CD4-positive, CD25-positive, alpha-beta regulatory T cell (primary cell): ENCODE measurements around the gene TRIM29. TPM values are rescaled to one million over a fixed set of nuclear protein-coding genes. Genes with fewer than 3 reads are reported as not detected.

Experiments
- ATAC-seq, 2 donors: fragments of 150-1000 bp; cut with Tn5 transposase; one replicate each; pipeline ENCODE4 v1.10.0; 2021; ENCODE audit warnings: low read depth in 2 of 2, moderate number of reproducible peaks in 2 of 2, moderate library complexity in 1 of 2
- DNase-seq, 3 donors: peaks; one replicate each; pipeline versions ENCODE4 v3.0.0 to v3.0.0-alpha.2; 2012 to 2022; ENCODE audit warnings: mixed read lengths in 1 of 3
- H3K27ac ChIP-seq: one replicate; pipeline ENCODE4 v1.7.0; 2013; ENCODE audit warnings: mild to moderate bottlenecking, low read length; ENCODE audit not compliant: insufficient read depth, poor library complexity, severe bottlenecking
- H3K27me3 ChIP-seq: one replicate; pipeline ENCODE4 v1.7.0; 2013; ENCODE audit warnings: low read length; ENCODE audit not compliant: control insufficient read depth, insufficient read depth
- H3K36me3 ChIP-seq: one replicate; pipeline ENCODE4 v1.7.0; 2013; ENCODE audit warnings: mild to moderate bottlenecking, low read length, moderate library complexity; ENCODE audit not compliant: control insufficient read depth, insufficient read depth
- H3K4me1 ChIP-seq: 2 replicates; pipeline ENCODE4 v1.7.0; 2013; ENCODE audit warnings: mild to moderate bottlenecking, low read length; ENCODE audit not compliant: insufficient read depth, control insufficient read depth, poor library complexity, severe bottlenecking
- H3K4me3 ChIP-seq: one replicate; pipeline ENCODE4 v1.7.0; 2013; ENCODE audit warnings: low read depth, mild to moderate bottlenecking, low read length, moderate library complexity
- H3K9me3 ChIP-seq, 2 experiments: 1 replicate in 1 of 2; 2 replicates in 1 of 2; pipeline ENCODE4 v1.7.0; 2013; ENCODE audit warnings: low read length in 2 of 2, mild to moderate bottlenecking in 1 of 2, moderate library complexity in 1 of 2; ENCODE audit not compliant: control insufficient read depth in 2 of 2
- H3K27ac Mint-ChIP-seq, 3 donors: one replicate each; pipeline ENCODE4 v1.8.0; 2020 to 2022; ENCODE audit warnings: mild to moderate bottlenecking in 3 of 3, mixed read lengths in 3 of 3, moderate library complexity in 2 of 3
- H3K27me3 Mint-ChIP-seq: one replicate; pipeline ENCODE4 v1.8.0; 2022; ENCODE audit warnings: mild to moderate bottlenecking, mixed read lengths
- H3K36me3 Mint-ChIP-seq: one replicate; pipeline ENCODE4 v1.8.0; 2020; ENCODE audit warnings: mixed read lengths
- H3K4me1 Mint-ChIP-seq, 4 donors: one replicate each; pipeline ENCODE4 v1.8.0; 2020 to 2022; ENCODE audit warnings: mixed read lengths in 4 of 4, mild to moderate bottlenecking in 1 of 4
- H3K4me3 Mint-ChIP-seq, 4 donors: one replicate each; pipeline ENCODE4 v1.8.0; 2020 to 2022; ENCODE audit warnings: mild to moderate bottlenecking in 4 of 4, mixed read lengths in 4 of 4, moderate library complexity in 3 of 4
- H3K9me3 Mint-ChIP-seq, 7 donors: one replicate each; pipeline ENCODE4 v1.8.0; 2020 to 2022; ENCODE audit warnings: mixed read lengths in 7 of 7, mild to moderate bottlenecking in 3 of 7, moderate library complexity in 2 of 7
- polyA plus RNA-seq, 4 donors: library from polyadenylated mRNA; unstranded; fragments of 300-500 nt; fragmentation: Illumina TruSeq; gene quantifications; one replicate each; pipeline ENCODE4 v1.2.3, GENCODE V29; 2021
- total RNA-seq: library from RNA; stranded (reverse); gene quantifications from one replicate; pipeline ENCODE4 v1.2.3, GENCODE V29; 2022

TRIM29 gene
- total and polyA plus RNA-seq, 5 donors from 2014 or later: not detected

DNA sequence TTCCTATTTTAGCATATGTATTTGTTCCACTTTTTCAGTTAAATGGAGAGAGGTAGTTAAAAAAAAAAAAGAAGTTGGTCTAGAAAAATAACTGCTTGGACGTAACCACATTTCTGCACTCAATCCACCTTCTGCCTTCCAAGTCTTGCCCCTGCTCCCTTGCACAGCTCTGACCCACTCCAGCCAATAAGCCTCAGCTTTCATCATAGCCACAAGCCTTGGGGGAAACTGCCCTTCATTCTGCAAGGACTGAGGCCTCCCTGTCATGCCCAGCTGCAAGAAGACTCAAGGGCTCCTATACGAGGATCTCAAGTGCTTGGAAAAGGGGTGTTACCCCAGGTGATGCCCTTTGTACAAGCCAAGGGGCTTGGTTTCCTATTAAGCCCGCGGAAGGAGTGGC lies 37.0 kb upstream of the TRIM29 start:
- Histone ChIP-seq H3K9me3 (no peaks in the 10 kb centered on the region), H3K36me3 (no peaks in the 10 kb centered on the region), H3K4me1 (no peaks in the 10 kb centered on the region), H3K27me3 (peaks cover 9% of the 10 kb centered on the region), H3K27ac (no peak overlapping the region), H3K4me3 (no peak overlapping the region)
- Mint-ChIP-seq H3K36me3 (no peaks in the 10 kb centered on the region), H3K4me3 (no peak overlapping the region), H3K27me3 (peaks cover 45% of the 10 kb centered on the region), H3K9me3 (no peaks in the 10 kb centered on the region), H3K27ac (no peak overlapping the region), H3K4me1 (peaks cover 0 to 5% (median 0%) of the 10 kb centered on the region in 4 donors)
- ATAC-seq: no peak
- DNase-seq: no peak

- no peak for DNase-seq
- peaks cover 7% of the 10 kb centered on the region for H3K4me1 ChIP-seq
- Mint-ChIP-seq H3K4me1 (peaks cover 0 to 5% (median 2%) of the 10 kb centered on the region in 4 donors), H3K27me3 (peaks cover 44% of the 10 kb centered on the region), H3K4me3 (no peak overlapping the region), H3K36me3 (no peaks in the 10 kb centered on the region), H3K9me3 (no peaks in the 10 kb centered on the region), H3K27ac (no peak overlapping the region)
- H3K27ac ChIP-seq: no peak overlapping the region
- H3K36me3 ChIP-seq: no peaks in the 10 kb centered on the region
- H3K27me3 ChIP-seq: peaks cover 9% of the 10 kb centered on the region
- no peaks in the 10 kb centered on the region for H3K9me3 ChIP-seq
- no peak for ATAC-seq
- H3K4me3 ChIP-seq: no peak overlapping the region
Measured at GRCh38 chr11:120173807-120174206, 35.9 kb upstream of the TRIM29 start.

DNA sequence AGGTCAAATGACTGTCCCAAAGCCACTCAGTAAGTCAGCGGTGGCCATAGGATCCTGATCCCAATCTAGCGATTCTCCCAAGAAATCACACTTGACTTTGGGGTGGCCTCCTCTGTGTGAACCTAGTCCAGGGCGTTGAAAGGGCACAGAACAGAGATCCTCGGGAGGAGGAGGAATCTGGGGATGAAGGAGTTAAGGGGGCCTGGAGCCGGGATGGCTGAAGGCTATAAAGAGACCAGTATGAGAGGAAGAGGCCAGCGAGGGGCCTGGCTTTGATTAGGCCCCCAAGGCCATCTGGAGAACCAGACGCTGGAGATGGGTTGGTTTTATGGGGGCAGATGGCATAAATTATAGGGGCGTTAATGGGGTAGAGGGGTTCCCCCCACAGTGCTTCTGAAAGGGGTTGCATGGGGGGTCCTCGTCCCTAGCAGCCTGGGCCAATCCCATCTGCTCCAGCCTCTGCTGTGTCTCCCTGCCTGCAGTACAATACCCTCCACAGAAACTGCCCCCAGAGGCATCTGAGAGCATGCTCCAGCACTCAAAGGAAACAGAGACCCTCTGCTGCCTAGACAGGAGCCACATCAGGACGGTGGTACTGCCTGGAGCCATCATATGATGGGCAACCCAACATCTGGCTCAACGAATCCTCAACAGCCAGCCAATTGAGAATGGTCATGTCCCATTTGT lies 35.2 kb upstream of the TRIM29 start:
- no peak for DNase-seq
- peaks cover 10% of the 10 kb centered on the region for H3K4me1 ChIP-seq
- Mint-ChIP-seq H3K27ac (no peak overlapping the region), H3K9me3 (no peaks in the 10 kb centered on the region), H3K27me3 (peaks cover 50% of the 10 kb centered on the region), H3K36me3 (no peaks in the 10 kb centered on the region), H3K4me3 (no peak overlapping the region), H3K4me1 (peaks cover 0 to 9% (median 2%) of the 10 kb centered on the region in 4 donors)
- peaks cover 9% of the 10 kb centered on the region for H3K27me3 ChIP-seq
- no peak overlapping the region for H3K27ac ChIP-seq
- no peaks in the 10 kb centered on the region for H3K36me3 ChIP-seq
- ATAC-seq: no peak
- H3K9me3 ChIP-seq: no peaks in the 10 kb centered on the region
- no peak overlapping the region for H3K4me3 ChIP-seq

DNA sequence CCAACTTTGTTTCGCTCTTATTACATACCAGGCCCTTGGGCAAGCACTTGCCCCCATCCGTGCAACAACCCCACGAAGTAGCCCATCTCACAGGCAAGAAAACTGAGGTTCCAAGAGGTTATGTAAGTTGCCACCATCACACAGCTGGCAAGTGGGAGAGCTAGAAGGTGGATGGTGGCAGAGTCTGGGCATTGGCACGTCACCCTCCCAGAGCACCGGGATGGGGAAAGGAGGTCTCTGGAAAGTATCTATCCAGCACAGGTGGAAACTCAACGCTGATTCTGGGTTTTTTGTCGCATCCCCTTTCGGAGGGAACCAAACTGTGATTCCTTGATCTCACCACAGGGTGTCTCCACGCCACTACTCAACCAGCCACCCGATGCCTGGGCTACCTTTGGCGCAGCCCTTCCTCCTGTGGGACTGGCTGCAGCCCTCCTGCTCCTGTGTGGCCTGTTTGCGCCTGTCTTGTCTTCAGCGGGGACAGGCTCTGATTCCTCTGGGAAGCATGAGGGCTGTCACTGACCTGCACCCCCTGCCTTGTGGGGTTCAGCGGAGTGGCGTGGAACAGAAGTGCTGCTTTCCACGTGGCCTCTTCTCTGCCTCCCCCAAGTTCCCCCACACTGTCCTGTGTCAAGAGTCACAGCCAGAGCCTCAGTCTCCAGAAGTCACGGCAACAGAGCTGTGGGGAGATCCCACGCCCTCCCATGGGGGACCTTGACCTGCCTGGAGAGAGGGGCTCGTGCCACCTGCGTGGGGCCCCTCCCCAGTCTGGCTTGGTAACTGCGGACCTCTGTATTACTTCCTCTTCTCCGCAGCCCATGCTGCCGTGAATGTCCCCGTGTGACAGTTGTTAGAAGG lies 34.4 kb upstream of the TRIM29 start:
- peak in 2 of 3 donors; percentile 7 to 40 for DNase-seq
- Histone ChIP-seq H3K9me3 (no peaks in the 10 kb centered on the region), H3K4me1 (peaks cover 10% of the 10 kb centered on the region), H3K4me3 (no peak overlapping the region), H3K27me3 (peaks cover 11% of the 10 kb centered on the region), H3K27ac (no peak overlapping the region), H3K36me3 (no peaks in the 10 kb centered on the region)
- no peak overlapping the region for H3K4me3 Mint-ChIP-seq
- H3K9me3 Mint-ChIP-seq: peaks cover 0 to 3% (median 0%) of the 10 kb centered on the region in 7 donors
- peaks cover 53% of the 10 kb centered on the region for H3K27me3 Mint-ChIP-seq
- H3K4me1 Mint-ChIP-seq: peaks cover 0 to 9% (median 2%) of the 10 kb centered on the region in 4 donors
- H3K36me3 Mint-ChIP-seq: no peaks in the 10 kb centered on the region
- H3K27ac Mint-ChIP-seq: no peak overlapping the region
- ATAC-seq: peak; percentile 31 to 42

- peaks cover 10% of the 10 kb centered on the region for H3K4me1 ChIP-seq
- H3K27me3 Mint-ChIP-seq: peaks cover 60% of the 10 kb centered on the region
- H3K27me3 ChIP-seq: peaks cover 14% of the 10 kb centered on the region
- H3K36me3 ChIP-seq: no peaks in the 10 kb centered on the region
- H3K36me3 Mint-ChIP-seq: no peaks in the 10 kb centered on the region
- ATAC-seq: no peak
- H3K4me3 Mint-ChIP-seq: no peak overlapping the region
- peaks cover 0 to 3% (median 0%) of the 10 kb centered on the region in 7 donors for H3K9me3 Mint-ChIP-seq
- no peak overlapping the region for H3K27ac Mint-ChIP-seq
- H3K27ac ChIP-seq: no peak overlapping the region
- H3K4me1 Mint-ChIP-seq: peaks cover 0 to 9% (median 2%) of the 10 kb centered on the region in 4 donors
- H3K4me3 ChIP-seq: no peak overlapping the region
- no peak for DNase-seq
- peaks cover 0 to 3% of the 10 kb centered on the region in 2 experiments for H3K9me3 ChIP-seq
Measured at GRCh38 chr11:120170741-120171261, 32.9 kb upstream of the TRIM29 start.

GRCh38 chr11:120169981-120170698 lies 32.2 kb upstream of the TRIM29 start:
- Mint-ChIP-seq H3K27me3 (peaks cover 64% of the 10 kb centered on the region), H3K27ac (peak overlapping the region in 1 of 3 donors; percentile 26), H3K36me3 (no peaks in the 10 kb centered on the region), H3K9me3 (peaks cover 0 to 5% (median under 1%) of the 10 kb centered on the region in 7 donors), H3K4me3 (no peak overlapping the region), H3K4me1 (peaks cover 0 to 9% (median 2%) of the 10 kb centered on the region in 4 donors)
- Histone ChIP-seq H3K27ac (no peak overlapping the region), H3K4me3 (no peak overlapping the region), H3K4me1 (peaks cover 10% of the 10 kb centered on the region), H3K9me3 (peaks cover 5 to 7% of the 10 kb centered on the region in 2 experiments), H3K27me3 (peaks cover 14% of the 10 kb centered on the region), H3K36me3 (no peaks in the 10 kb centered on the region)
- no peak for DNase-seq
- no peak for ATAC-seq

DNA sequence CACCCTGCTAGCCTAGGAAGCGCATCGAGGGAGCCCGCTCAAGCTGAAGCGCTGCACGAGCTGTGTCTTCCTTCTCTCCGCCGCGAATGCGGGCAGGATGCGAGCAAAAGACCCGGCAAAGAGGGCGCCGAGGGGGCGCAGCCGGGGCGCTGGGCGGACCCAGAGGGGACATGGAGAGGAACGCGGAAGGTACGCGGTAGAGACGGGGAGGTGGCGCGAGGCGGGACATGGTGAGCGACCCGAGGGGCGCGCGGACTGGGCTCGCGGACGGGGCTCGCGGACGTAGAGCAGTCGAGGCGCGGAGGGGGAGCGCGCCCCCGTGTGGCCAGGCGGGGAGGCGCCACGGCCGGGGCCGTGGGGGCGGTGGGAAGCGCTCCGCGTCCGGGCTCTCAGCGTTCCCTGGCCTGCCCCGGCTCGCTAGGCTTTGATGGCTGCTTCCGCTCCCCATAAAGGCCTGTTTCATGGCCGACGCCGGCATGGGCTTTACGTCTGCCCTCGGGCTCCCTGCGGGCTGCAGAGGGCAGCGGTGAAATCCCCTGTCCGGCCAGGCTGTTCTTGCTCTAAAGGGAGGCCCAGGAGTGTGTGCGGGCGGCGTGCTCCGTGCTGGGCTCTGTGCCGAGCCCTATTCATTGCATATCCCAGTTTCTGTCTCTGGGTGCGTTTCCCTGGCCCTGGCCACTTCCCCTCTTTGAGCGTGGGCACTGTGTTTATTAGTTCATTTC lies 31.2 kb upstream of the TRIM29 start:
- Mint-ChIP-seq H3K4me1 (peaks cover 0 to 9% (median 2%) of the 10 kb centered on the region in 4 donors), H3K27ac (no peak overlapping the region), H3K9me3 (peaks cover 0 to 7% (median 5%) of the 10 kb centered on the region in 7 donors), H3K27me3 (peaks cover 66% of the 10 kb centered on the region), H3K4me3 (peak overlapping the region in 3 of 4 donors; percentile 63 to 72 (median 68)), H3K36me3 (no peaks in the 10 kb centered on the region)
- H3K27ac ChIP-seq: no peak overlapping the region
- DNase-seq: peak in 2 of 3 donors; percentile 31 to 45
- ATAC-seq: peak; percentile 60
- peaks cover 10% of the 10 kb centered on the region for H3K4me1 ChIP-seq
- no peak overlapping the region for H3K4me3 ChIP-seq
- H3K9me3 ChIP-seq: peaks cover 5 to 10% of the 10 kb centered on the region in 2 experiments
- H3K27me3 ChIP-seq: peaks cover 18% of the 10 kb centered on the region
- H3K36me3 ChIP-seq: no peaks in the 10 kb centered on the region
